CD4-positive, alpha-beta memory T cell (primary cell): ENCODE results near the gene PNPLA7. TPM values are rescaled to one million over a fixed set of nuclear protein-coding genes. Genes with fewer than 3 reads are reported as not detected.

Experiments used
- CTCF ChIA-PET: fragments of 350-600 bp; sonication (Branson Sonifier 250); formaldehyde crosslinking; loops from one replicate; lab custom pipeline; 2021; ENCODE audit warnings: inconsistent platforms; ENCODE audit not compliant: partially characterized antibody; lab: Charles Lee
- POLR2A ChIA-PET: fragments of 350-600 bp; sonication (Branson Sonifier 250); formaldehyde crosslinking; loops from one replicate; lab custom pipeline; 2021; ENCODE audit not compliant: partially characterized antibody; lab: Charles Lee
- DNase-seq, 5 donors: peaks; one replicate each; pipeline versions ENCODE4 v3.0.0 to v3.0.0-alpha.2; 2020 to 2022; ENCODE audit warnings: mixed read lengths in 1 of 5
- H3K27ac ChIP-seq: one replicate; pipeline ENCODE4 v1.7.0; 2013; ENCODE audit warnings: low read depth, low read length
- H3K27me3 ChIP-seq: 2 replicates; pipeline ENCODE4 v1.7.0; 2013; ENCODE audit warnings: mild to moderate bottlenecking, low read length, moderate library complexity; ENCODE audit not compliant: insufficient read depth
- H3K36me3 ChIP-seq: 2 replicates; pipeline ENCODE4 v1.7.0; 2013; ENCODE audit warnings: mild to moderate bottlenecking, low read length, moderate library complexity; ENCODE audit not compliant: insufficient read depth
- H3K4me1 ChIP-seq: 2 replicates; pipeline ENCODE4 v1.7.0; 2013; ENCODE audit warnings: mild to moderate bottlenecking, low read length, moderate library complexity; ENCODE audit not compliant: insufficient read depth
- H3K4me3 ChIP-seq, 2 donors: one replicate each; pipeline ENCODE4 v1.7.0; 2013; ENCODE audit warnings: low read length in 2 of 2, mild to moderate bottlenecking in 1 of 2
- H3K9me3 ChIP-seq, 2 donors: one replicate each; pipeline ENCODE4 v1.7.0; 2013; ENCODE audit warnings: low read length in 2 of 2, control low read depth in 1 of 2; ENCODE audit not compliant: control insufficient read depth in 1 of 2
- H3K27ac Mint-ChIP-seq, 7 donors: one replicate each; pipeline ENCODE4 v1.8.0; 2020 to 2021; ENCODE audit warnings: mixed read lengths in 7 of 7, mild to moderate bottlenecking in 6 of 7, inconsistent platforms in 3 of 7, moderate library complexity in 3 of 7
- H3K27me3 Mint-ChIP-seq, 2 donors: one replicate each; pipeline ENCODE4 v1.8.0; 2020 to 2021; ENCODE audit warnings: mixed read lengths in 2 of 2
- H3K36me3 Mint-ChIP-seq, 2 donors: one replicate each; pipeline ENCODE4 v1.8.0; 2020 to 2021; ENCODE audit warnings: mixed read lengths in 2 of 2, inconsistent platforms in 1 of 2, mild to moderate bottlenecking in 1 of 2
- H3K4me1 Mint-ChIP-seq, 4 donors: one replicate each; pipeline ENCODE4 v1.8.0; 2020 to 2021; ENCODE audit warnings: mixed read lengths in 4 of 4, mild to moderate bottlenecking in 1 of 4
- H3K4me3 Mint-ChIP-seq, 8 donors: one replicate each; pipeline ENCODE4 v1.8.0; 2020 to 2021; ENCODE audit warnings: mixed read lengths in 8 of 8, mild to moderate bottlenecking in 7 of 8, moderate library complexity in 6 of 8, inconsistent platforms in 3 of 8
- H3K9me3 Mint-ChIP-seq, 8 donors: one replicate each; pipeline ENCODE4 v1.8.0; 2020 to 2021; ENCODE audit warnings: mixed read lengths in 8 of 8, mild to moderate bottlenecking in 5 of 8, inconsistent platforms in 3 of 8, moderate library complexity in 1 of 8
- intact Hi-C: fragments of 100-400 bp; cut with micrococcal nuclease; formaldehyde crosslinking; loops from one replicate; pipeline ENCODE4 v1.15.1; 2023
- polyA plus RNA-seq, 2 donors: library from polyadenylated mRNA; unstranded; fragments of 300-500 nt; fragmentation: Illumina TruSeq; gene quantifications; one replicate each; pipeline ENCODE4 v1.2.3, GENCODE V29; 2021
- total RNA-seq, 2 experiments: library from RNA; stranded (reverse); gene quantifications; one replicate each; pipeline ENCODE4 v1.2.3, GENCODE V29; 2021

Gene PNPLA7
- total and polyA plus RNA-seq, 4 experiments from 2014 or later, result 0.98 to 15.7 (median 15.5) TPM; not detected in 1

DNA sequence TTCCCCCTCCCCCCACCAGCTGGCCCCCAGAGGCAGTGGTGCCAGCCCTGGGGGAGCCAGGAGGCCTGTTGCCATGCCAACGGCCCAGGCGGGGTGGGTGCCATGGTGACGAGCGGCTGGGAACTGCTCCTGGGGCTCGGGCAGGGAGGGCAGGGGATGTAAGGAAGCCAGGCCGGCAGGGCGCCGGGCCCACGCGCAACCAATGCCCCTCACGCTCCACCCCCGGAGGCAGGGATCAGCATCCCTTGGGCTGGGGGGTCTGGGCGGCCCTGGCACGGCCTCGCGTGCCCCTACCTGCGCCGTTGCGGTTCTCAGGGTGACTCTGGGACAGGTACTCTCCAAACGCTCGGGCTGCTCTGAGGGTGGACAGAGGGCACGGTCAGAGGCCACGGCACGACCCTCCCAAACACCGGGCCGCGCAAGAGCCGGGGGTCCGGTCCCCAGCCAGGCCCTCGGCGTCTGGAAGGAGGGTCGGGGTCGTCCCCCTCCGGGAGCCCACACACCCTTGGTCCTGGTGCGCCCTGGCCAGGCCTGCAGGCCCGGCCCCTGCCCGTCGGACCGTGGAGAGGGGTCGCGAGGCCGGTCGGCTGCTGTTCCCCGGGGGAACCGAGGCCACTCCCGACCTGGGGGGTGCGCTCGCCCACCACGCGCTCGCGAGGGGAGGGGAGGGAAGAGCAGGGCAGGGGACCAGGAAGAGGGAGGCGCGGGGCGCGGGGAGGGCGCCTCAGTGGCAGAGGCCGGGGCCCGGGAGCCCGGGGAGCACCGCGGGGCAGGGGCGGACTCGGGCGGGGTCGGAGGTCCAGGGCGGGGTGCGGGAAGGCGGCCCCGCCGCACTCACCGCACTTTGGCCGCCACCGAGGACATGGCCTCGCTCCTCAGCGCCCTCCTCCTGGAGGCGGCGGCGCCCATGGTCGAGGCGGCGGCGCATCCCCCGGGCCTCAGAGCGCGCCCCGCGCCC lies 91.7 kb downstream of the PNPLA7 start:
- no peaks in the 10 kb centered on the region for H3K27me3 ChIP-seq
- Mint-ChIP-seq H3K27me3 (no peaks in the 10 kb centered on the region), H3K36me3 (peaks cover 0 to 4% of the 10 kb centered on the region in 2 donors), H3K9me3 (no peaks in the 10 kb centered on the region), H3K4me1 (peaks cover 5 to 34% (median 19%) of the 10 kb centered on the region in 4 donors), H3K27ac (no peak overlapping the region), H3K4me3 (peak overlapping the region in 1 of 8 donors; percentile 57)
- H3K4me3 ChIP-seq, result peak overlapping the region in 1 of 2 donors; percentile 46
- no peaks in the 10 kb centered on the region for H3K36me3 ChIP-seq
- ChIA-PET POLR2A (interaction anchor here (1.0 kb wide), 5 partner anchors 9 to 93 kb away, joined by 3 to 11 read pairs (median 4); partner anchors contain the start of genes EXD3, MRPL41 and NOXA1), CTCF (no interaction called here)
- DNase-seq, result peak in 1 of 5 donors; percentile 48
- intact Hi-C loops, result loop anchor here (5.0 kb wide), 1 partner anchor 36 kb away; the partner anchor contains the start of genes EXD3 and NOXA1
- peaks cover 60% of the 10 kb centered on the region for H3K4me1 ChIP-seq
- H3K9me3 ChIP-seq, result no peaks in the 10 kb centered on the region
- H3K27ac ChIP-seq, result peak overlapping the region; percentile 18

DNA sequence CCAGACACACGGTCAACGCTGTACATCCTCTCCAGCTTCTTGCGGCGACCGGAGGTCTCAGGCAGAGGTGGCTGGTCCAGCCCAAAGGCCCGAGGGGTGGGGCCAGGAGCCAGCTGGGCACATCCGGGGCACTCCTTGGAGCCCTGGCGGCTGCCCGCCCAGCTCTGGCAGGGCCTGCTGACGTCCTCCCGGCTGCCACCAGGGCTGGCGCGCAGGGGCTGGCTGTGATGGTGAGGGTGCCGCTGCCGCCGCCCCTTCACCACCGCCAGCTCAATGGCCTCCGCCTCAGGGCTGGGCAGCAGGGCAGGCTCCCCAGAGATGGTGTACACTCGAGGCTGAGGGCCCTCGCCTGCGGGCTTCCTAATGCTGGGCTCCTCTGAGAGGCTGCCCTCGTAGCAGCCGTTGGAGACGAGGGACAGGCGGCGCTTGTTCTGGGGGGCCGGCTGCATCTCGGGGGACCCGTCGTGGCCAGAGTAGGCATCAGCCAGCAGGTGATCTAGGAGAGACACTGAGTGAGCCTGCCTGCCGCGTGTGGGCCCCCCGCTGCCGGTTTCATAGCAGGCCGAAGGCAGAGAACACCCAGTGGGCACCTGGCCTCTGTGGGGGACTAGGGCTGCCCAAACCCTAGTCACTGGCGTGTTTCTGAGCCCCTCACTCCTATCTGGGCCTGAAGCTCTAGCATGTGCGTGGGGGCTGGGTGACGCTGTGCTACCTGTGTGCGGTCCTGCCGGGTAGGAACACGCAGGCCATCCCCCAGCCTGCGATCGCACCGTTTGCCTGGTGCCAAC lies 92.6 kb downstream of the PNPLA7 start:
- H3K27ac Mint-ChIP-seq, result peak overlapping the region in 2 of 7 donors; percentile 43 to 77
- Histone ChIP-seq H3K27me3 (no peaks in the 10 kb centered on the region), H3K4me1 (peaks cover 66% of the 10 kb centered on the region), H3K27ac (no peak overlapping the region), H3K9me3 (no peaks in the 10 kb centered on the region), H3K36me3 (no peaks in the 10 kb centered on the region), H3K4me3 (no peak overlapping the region)
- CTCF ChIA-PET, result interaction anchor here (1.6 kb wide), 1 partner anchor 12 kb away, joined by 4 read pairs; no protein-coding TSS in a partner anchor
- no peaks in the 10 kb centered on the region for H3K9me3 Mint-ChIP-seq
- peaks cover 0 to 4% of the 10 kb centered on the region in 2 donors for H3K36me3 Mint-ChIP-seq
- peak overlapping the region in 3 of 8 donors; percentile 51 to 59 (median 57) for H3K4me3 Mint-ChIP-seq
- intact Hi-C loops, result loop anchor here (5.0 kb wide), 1 partner anchor 35 kb away; the partner anchor contains the start of genes EXD3 and NOXA1
- H3K27me3 Mint-ChIP-seq, result no peaks in the 10 kb centered on the region
- peak in 1 of 5 donors; percentile 32 for DNase-seq
- H3K4me1 Mint-ChIP-seq, result peaks cover 5 to 41% (median 18%) of the 10 kb centered on the region in 4 donors
- POLR2A ChIA-PET, result interaction anchor here (0.6 to 1.3 kb wide), 2 partner anchors 35 to 215 kb away, joined by 3 read pairs; no protein-coding TSS in a partner anchor

DNA sequence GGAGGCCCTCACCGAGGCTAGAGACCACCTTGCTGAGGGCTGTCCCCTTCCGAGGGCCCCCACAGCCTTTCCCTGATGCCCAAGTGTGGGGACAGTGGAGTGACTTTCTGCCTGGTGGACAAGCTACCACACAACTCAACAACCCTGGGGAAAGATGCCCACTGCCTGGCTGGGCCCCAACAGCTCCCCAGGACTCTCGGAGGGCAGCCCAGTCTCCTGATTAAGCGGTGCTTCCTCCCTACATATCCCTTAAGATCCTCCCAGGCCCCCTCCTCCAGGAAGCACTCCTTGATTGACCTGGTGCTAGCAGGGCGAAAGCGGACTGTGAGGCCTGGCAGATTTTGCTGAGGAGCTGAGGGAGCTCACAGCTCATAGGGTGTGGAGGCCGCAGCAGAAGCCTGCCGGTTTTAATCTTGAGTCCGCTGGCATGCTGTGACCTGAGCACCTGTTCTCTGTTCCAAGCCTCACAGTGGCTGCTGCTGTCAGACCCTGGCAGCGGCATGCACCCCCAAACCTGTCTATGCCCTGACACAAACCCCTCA lies 93.3 kb downstream of the PNPLA7 start:
- CTCF ChIA-PET, result interaction anchor here (1.6 kb wide), 1 partner anchor 11 kb away, joined by 4 read pairs; no protein-coding TSS in a partner anchor
- Histone ChIP-seq H3K4me3 (no peak overlapping the region), H3K27ac (no peak overlapping the region), H3K4me1 (peaks cover 66% of the 10 kb centered on the region), H3K36me3 (no peaks in the 10 kb centered on the region), H3K27me3 (no peaks in the 10 kb centered on the region), H3K9me3 (no peaks in the 10 kb centered on the region)
- H3K9me3 Mint-ChIP-seq, result no peaks in the 10 kb centered on the region
- peak in 1 of 5 donors; percentile 29 for DNase-seq
- peaks cover 7 to 48% (median 20%) of the 10 kb centered on the region in 4 donors for H3K4me1 Mint-ChIP-seq
- intact Hi-C loops, result loop anchor here (5.0 kb wide), 1 partner anchor 35 kb away; the partner anchor contains the start of genes EXD3 and NOXA1
- H3K36me3 Mint-ChIP-seq, result peaks cover 0 to 4% of the 10 kb centered on the region in 2 donors
- POLR2A ChIA-PET, result interaction anchor here (0.6 to 1.3 kb wide), 2 partner anchors 34 to 215 kb away, joined by 3 read pairs; no protein-coding TSS in a partner anchor
- H3K27me3 Mint-ChIP-seq, result no peaks in the 10 kb centered on the region
- H3K4me3 Mint-ChIP-seq, result peak overlapping the region in 3 of 8 donors; percentile 24 to 46 (median 30)
- peak overlapping the region in 2 of 7 donors; percentile 37 to 77 for H3K27ac Mint-ChIP-seq

DNA sequence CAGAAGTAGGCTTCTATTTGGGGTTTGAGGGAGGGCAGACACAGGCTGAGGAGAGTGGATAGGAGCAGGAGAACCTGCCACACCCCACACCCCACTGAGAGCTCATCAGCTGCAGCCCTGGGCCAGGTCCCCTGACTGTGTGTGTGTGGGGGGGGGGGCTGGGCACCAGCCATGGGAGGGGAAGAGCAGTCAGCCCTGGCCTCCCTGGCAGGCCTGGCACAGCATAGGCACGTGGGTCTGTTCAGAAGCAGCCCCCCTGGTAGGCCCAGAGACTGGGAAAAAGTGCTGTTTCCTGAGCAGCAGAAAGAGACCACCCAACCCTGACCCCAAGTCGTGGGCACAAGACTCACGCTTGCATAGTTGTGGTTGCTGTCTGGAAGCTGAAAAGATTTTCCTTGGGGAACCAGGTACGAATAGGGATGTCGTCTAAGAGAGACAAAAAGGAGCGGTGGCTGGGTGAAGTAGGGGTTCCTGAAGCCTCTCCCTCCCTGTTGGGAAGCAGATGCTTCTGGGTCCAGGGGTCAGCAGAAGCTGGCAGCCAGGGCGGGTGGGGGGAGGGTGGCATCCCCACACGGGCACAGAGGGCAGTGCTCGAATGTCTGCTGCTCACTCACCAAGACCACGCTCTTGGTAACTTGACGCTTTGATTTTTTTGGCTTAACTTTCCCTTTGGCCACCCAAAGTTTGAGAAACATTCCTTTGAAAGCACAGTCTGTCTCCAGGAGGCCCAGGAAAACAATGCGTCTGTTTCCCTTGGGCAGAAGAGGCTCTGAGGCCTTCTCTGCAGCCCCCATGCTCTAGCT lies 93.9 kb downstream of the PNPLA7 start:
- peaks cover 0 to 4% of the 10 kb centered on the region in 2 donors for H3K36me3 Mint-ChIP-seq
- CTCF ChIA-PET, result interaction anchor here (1.6 kb wide), 1 partner anchor 10 kb away, joined by 4 read pairs; no protein-coding TSS in a partner anchor
- peak overlapping the region in 5 of 8 donors; percentile 25 to 68 (median 31) for H3K4me3 Mint-ChIP-seq
- Histone ChIP-seq H3K9me3 (no peaks in the 10 kb centered on the region), H3K4me3 (no peak overlapping the region), H3K4me1 (peaks cover 65% of the 10 kb centered on the region), H3K27ac (no peak overlapping the region), H3K27me3 (no peaks in the 10 kb centered on the region), H3K36me3 (no peaks in the 10 kb centered on the region)
- H3K27ac Mint-ChIP-seq, result peak overlapping the region in 3 of 7 donors; percentile 37 to 82 (median 77)
- H3K9me3 Mint-ChIP-seq, result no peaks in the 10 kb centered on the region
- H3K27me3 Mint-ChIP-seq, result no peaks in the 10 kb centered on the region
- DNase-seq, result no peak
- POLR2A ChIA-PET, result interaction anchor here (1.0 to 1.3 kb wide), 2 partner anchors 10 to 34 kb away, joined by 3 read pairs; no protein-coding TSS in a partner anchor
- intact Hi-C loops, result loop anchor here (5.0 kb wide), 1 partner anchor 34 kb away; the partner anchor contains the start of genes EXD3 and NOXA1
- peaks cover 9 to 52% (median 19%) of the 10 kb centered on the region in 4 donors for H3K4me1 Mint-ChIP-seq

DNA sequence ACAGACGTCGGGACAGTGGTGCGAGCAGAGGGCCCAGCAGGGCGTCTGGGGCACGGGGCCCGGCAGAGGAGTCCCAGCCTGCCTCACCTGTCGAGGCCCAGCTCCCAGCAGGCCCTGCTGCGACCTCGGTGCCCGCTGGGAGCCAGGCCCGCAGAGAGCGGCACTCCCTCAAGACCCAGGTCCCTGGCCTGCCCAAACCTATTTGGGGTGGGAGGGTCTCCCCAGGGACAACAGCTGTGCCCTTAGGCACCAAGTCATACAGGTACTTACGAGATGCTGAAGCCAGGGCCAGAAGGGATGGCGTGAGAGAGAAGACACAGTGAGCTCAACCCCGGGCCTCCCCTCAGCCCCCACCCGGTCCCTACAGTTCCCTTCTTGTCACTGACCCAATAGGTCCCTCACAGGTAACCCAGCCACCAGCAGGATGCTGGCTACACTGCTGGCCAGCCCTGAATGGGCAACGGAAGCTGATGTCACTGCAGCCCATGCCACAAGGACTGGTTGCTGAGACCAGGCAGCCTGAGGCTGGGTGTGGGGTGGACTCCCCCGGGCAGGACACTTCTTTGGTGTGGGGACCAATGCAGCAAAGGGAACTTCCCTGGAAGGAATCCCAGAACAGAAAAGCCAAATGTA lies 94.7 kb downstream of the PNPLA7 start:
- peak overlapping the region in 6 of 8 donors; percentile 26 to 68 (median 38) for H3K4me3 Mint-ChIP-seq
- intact Hi-C loops, result loop anchor here (5.0 kb wide), 1 partner anchor 33 kb away; the partner anchor contains the start of genes EXD3 and NOXA1
- H3K27me3 ChIP-seq, result no peaks in the 10 kb centered on the region
- POLR2A ChIA-PET, result interaction anchor here (0.8 to 1.0 kb wide), 2 partner anchors 9 to 33 kb away, joined by 3 read pairs; partner anchors contain the start of genes EXD3 and NOXA1
- no peaks in the 10 kb centered on the region for H3K9me3 ChIP-seq
- peak overlapping the region in 2 of 7 donors; percentile 77 to 82 for H3K27ac Mint-ChIP-seq
- no peaks in the 10 kb centered on the region for H3K27me3 Mint-ChIP-seq
- peaks cover 0 to 4% of the 10 kb centered on the region in 2 donors for H3K36me3 Mint-ChIP-seq
- peaks cover 63% of the 10 kb centered on the region for H3K4me1 ChIP-seq
- CTCF ChIA-PET, result no interaction called here
- no peak overlapping the region for H3K27ac ChIP-seq
- peaks cover 0 to 2% (median 0%) of the 10 kb centered on the region in 8 donors for H3K9me3 Mint-ChIP-seq
- DNase-seq, result peak in 1 of 5 donors; percentile 38
- H3K36me3 ChIP-seq, result no peaks in the 10 kb centered on the region
- H3K4me1 Mint-ChIP-seq, result peaks cover 5 to 51% (median 22%) of the 10 kb centered on the region in 4 donors
- H3K4me3 ChIP-seq, result no peak overlapping the region
